Endothelial cell of umbilical vein (primary cell): ENCODE measurements around the gene RFC5.

Experiments used
- CTCF ChIP-seq, 2 donors: IDR thresholded peaks; 1 replicate in 1 of 2; 2 replicates in 1 of 2; pipeline ENCODE4 v1.5.1; 2011; ENCODE audit warnings: low read length in 2 of 2, mild to moderate bottlenecking in 2 of 2, moderate library complexity in 2 of 2, control low read depth in 1 of 2, inconsistent platforms in 1 of 2, low read depth in 1 of 2; ENCODE audit not compliant: insufficient read depth in 1 of 2; ENCODE audit errors: extremely low read depth in 1 of 2
- EZH2 ChIP-seq: IDR thresholded peaks from 2 replicates; pipeline ENCODE4 v1.6.1; 2012; ENCODE audit warnings: borderline replicate concordance, low read depth, mild to moderate bottlenecking, moderate library complexity, low read length, inconsistent platforms; ENCODE audit not compliant: severe bottlenecking
- MAX ChIP-seq: IDR thresholded peaks from 2 replicates; pipeline ENCODE4 v1.6.1; 2011; ENCODE audit not compliant: insufficient read depth, insufficient read length
- MYC ChIP-seq: IDR thresholded peaks from one replicate; pipeline ENCODE4 v1.6.1; 2011; ENCODE audit warnings: mild to moderate bottlenecking, low read depth, low read length
- POLR2A ChIP-seq: IDR thresholded peaks from 2 replicates; pipeline ENCODE4 v1.6.1; 2012; ENCODE audit warnings: low read depth, mild to moderate bottlenecking, control low read depth, low read length

- TF ChIP-seq POLR2A (no peak), CTCF (IDR thresholded peaks at IDR 0.05; ENCODE audit: extremely low read depth in 1 of 2, insufficient read depth in 1 of 2, low read depth in 1 of 2, low read length in 2 of 2) (no peak), EZH2 (no peak), MAX (no peak), MYC (no peak)
Observed at GRCh38 chr12:117972301-117972700, 44.2 kb upstream of the RFC5 start.
